Fibroblast of skin of left quadriceps (primary cell): ENCODE measurements around the gene PRMT7.
A peak's percentile ranks its signal among the peaks of the same experiment; 100 is the strongest.

Experiments used
- DNase-seq, 2 experiments: peaks; one replicate each; pipeline ENCODE4 v3.0.0-alpha.2; 2013; ENCODE audit warnings: low read depth in 2 of 2

The PRMT7 gene

DNA sequence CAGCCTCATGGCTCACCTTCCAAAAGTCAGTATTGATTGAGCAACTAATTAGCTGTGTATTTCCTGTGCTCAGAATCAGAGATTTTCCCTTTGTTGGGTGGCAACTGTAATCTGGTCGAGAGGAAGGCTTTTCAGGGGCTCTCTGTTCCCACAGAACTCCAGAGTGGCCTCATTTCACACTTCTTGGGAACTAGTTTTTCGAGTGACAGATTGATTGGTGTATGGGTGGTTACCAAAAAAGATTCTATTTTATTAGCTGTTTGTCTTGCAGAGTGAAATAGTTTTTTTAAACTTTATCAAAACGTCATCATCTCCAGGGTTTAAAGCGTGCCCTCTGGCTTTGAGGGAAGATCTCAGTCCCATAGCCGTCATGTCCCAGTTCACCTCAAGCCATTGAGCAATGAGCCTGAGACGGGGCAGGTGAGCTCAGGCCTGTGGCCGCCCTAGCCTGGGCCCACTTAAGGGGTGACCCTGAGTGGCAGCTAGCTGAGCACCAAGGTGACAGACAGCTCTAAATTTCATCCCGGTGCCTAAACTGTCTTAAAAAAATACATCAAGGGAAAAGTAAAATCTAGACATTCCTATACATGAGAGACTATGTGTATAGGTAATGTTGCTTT, 84.5 kb downstream of the PRMT7 start:
- DNase-seq = no peak

- no peak for DNase-seq
Observed at GRCh38 chr16:68395815-68396214, 85.0 kb downstream of the PRMT7 start.

DNA sequence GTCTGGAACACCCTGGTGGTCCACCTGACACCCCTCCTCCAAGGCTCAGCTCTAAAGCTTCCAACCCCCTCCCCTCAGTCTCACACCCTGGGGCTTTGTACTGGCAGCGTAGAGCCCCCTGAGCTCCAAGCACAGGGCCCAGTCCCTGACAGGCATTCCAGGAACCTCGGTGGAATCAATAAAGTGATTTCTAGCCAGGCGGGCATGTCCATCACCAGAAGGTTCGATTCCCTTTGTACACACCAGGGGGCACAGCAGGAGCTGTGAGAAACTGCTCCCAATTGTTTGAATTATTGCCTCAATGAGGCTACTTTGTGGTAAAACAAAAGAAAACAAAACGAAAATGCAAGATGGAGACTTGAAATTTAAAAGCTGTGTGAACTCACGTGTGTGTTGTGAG, 85.7 kb downstream of the PRMT7 start:
- DNase-seq = peak in 1 of 2 experiments; percentile 12

- DNase-seq = no peak
Observed at GRCh38 chr16:68397710-68398201, 86.9 kb downstream of the PRMT7 start.

- no peak for DNase-seq
Observed at GRCh38 chr16:68399456-68399855, 88.6 kb downstream of the PRMT7 start.

GRCh38 chr16:68400083-68400923, 89.5 kb downstream of the PRMT7 start:
- no peak for DNase-seq

GRCh38 chr16:68400924-68401460, 90.2 kb downstream of the PRMT7 start:
- no peak for DNase-seq

DNA sequence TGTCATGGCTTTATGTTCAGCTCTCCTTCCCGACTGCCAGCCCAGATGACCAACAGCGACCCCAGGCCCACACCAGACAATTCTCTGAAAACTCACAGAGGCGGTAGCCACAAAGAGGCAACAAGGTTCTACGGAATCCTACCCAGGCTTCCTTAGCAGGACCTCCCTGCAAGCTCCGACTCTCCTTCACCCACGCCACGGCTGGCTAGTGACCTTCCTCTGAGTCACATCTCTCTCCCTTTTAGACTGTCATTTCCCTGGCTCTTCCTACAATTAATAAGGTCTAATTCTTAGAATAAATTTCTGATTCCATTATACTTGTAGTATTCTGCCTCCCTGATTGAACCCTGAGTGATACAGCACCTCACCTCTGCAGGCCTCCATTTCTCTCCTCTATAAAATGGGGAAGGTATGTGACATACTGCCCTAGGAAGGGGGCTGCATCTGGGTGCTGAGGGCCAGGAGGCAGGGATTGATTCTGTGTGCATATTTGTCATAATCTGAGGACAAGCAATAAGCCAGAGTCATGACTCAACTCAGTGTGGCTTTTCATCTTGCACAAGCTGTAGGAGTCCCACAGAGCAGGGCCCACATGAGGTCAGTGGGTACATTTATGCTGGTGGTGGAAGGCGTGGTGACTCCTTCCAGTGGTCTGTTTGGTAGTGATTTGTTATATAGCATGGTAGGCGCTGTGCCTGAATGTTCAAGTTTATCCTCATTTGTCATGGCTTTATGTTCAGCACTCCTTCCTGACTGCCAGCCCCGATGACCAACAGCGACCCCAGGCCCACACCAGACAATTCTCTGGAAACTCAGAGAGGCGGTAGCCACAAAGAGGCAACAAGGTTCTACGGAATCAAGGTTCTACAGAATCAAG, 91.3 kb downstream of the PRMT7 start:
- peak; percentile 18 to 19 for DNase-seq

GRCh38 chr16:68402748-68403040, 91.9 kb downstream of the PRMT7 start:
- DNase-seq = no peak

GRCh38 chr16:68403177-68403576, 92.4 kb downstream of the PRMT7 start:
- DNase-seq = no peak

DNA sequence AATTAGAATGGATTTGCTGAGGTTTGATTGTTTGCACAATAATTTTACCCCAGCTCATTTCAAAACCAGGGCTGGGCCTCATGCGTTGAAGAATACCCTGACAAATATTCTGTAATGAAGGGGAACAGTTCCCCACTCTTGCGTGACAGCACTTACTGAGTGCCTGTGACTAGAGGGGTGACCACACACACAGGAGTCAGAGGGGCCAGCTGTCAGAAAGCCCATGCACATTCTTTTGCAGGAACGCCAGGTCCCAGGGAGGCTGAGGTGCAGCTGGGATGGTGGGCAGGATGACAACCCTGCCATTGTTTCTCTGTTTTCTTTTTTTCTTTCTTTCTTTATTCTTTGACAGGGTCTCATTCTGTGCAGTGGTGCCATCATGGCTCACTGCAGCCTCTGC, 92.9 kb downstream of the PRMT7 start:
- no peak for DNase-seq

- DNase-seq = no peak
Observed at GRCh38 chr16:68404736-68405345, 94.0 kb downstream of the PRMT7 start.

GRCh38 chr16:68406458-68407152, 95.8 kb downstream of the PRMT7 start:
- peak in 1 of 2 experiments; percentile 11 for DNase-seq
